GM21390 (cell line): Measurements from ENCODE around the gene RMND1.

Source experiments
- ATAC-seq: cut with Tn5 transposase; IDR thresholded peaks from one replicate; pipeline ENCODE4 v1.9.1; 2021; ENCODE audit not compliant: unreplicated experiment

The RMND1 gene

DNA sequence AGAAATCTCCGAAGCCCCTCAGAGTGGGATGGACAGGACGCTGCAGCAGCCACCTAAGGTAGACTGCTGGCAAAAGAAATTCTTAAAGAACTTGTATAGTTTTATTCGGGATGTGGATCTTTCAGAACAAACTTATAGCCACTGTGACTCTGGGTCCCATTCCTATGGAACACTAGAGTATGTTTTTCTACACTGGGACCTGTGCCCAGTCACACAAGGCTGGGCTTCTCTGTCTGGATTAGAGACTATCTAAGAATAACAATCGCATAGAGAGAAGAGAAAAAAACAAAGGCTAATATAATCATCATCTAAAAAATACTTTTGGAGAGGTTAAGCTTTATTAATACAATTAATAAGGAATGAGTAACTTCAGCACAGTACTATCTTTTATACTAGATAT, 28.9 kb downstream of the RMND1 start:
- no peak for ATAC-seq

DNA sequence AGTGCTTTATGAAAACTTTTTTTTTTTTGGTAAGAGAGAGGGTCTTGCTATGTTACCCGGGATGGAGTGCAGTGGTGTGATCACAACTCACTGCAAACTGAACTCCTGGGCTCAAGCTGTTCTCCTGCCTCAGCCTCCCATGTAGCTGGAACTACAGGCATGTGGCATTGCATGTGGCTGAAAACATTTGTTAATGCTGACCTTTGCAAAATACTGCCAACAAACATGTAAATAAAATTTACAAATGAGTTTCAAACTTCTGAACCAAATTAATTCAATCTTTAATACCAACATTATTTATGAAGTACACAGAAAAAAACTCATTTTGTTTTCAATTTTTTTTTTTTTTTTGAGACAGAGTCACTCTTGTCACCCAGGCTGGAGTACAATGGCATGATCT, 34.4 kb downstream of the RMND1 start:
- ATAC-seq = no peak

DNA sequence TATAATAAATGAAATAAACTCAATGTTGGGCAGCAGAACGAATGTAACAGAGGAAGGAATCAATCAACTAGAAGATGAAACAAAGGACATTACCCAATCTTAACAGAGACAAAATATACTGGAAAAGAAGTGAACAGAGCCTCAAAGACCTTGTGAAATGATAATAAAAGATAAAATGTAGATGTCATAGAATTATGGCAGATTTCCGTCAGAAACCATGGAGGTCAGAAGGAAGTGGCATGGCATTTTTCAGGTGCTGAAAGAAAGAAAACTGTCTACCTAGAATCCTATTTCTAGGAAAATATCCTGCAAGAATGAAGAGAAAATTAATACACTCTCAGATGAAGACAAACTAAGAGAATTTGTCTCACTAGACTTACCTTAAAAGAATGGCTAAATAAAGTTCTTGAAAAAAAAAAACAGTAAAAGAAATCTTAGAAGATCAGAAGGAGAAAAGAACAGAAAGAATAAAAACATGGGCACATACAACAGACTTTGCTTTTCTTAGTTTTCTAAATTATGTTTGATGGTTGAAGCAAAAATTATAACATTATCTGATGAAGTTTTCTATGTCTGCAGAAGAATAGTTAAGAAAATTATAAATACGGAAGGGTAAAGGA, 37.2 kb downstream of the RMND1 start:
- ATAC-seq = no peak

DNA sequence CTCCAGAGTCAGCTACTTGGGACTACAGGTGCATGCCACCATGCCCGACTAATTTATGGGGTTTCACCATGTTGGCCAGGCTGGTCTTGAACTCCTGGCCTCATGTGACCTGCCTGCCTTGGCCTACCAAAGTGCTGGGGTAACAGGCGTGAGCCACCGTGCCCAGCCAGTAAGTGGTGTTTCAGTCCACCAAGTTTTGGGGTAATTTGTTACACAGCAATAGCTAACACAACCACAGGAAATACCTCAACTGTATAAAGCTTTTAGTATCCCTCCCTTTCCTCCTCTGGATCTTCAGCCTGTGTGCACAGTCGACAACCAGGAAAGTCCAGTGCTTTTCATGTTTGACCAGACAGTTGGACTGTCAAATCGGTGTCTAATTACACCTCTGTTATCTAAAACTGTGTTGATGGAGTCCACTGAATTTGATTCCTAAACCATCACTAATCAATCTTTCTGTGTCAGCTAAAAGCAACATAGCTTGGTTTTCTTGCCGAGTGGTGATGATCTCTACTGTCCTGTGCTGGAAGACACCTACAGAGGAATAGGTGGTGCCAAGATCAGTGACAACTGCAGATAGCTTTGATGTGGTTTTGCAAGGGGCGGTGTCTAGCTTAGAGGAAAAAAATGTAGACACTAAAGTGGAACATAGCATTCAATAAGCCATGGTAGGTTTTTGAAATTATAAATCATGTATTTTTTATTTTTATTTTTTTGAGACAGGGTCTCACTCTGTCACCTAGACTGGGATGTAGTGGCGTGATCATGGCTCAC, 38.4 kb downstream of the RMND1 start:
- no peak for ATAC-seq

DNA sequence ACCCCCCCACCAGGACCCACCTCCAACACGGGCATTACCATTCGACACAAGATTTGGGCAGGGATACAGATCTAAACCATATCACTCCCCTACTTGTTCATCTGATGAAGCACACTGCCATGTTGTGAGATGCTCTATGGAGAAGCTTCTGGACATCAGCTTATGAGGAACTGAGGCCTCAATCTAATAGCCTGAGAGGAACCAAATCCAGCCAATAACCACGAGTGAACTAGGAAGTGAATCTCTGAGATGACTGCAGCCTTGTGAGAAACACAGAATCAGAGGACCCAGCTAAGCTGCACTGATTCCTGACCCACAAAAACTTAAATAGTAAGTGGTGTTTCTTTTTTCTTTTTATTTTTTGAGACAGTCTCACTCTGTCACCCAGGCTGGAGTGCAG, 39.0 kb downstream of the RMND1 start:
- no peak for ATAC-seq

DNA sequence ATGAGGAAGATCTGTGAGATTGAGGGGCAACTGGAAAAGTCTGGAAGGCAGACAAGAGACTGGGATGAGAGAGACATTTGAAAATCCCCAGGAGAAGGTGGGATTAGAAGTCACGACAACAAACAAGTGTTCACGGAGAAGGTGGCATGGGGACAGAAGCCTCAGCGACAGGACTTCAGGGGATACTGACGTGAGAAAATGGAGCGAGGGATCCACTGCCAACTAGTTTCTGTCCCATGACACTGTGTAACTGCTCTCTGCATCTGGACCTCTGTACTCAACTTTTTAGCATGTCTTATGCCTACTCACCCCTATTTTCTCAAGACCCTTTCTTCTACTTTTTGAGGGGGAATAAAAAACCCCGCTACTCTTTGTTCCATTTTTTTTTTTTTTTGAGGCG, 42.2 kb downstream of the RMND1 start:
- ATAC-seq = no peak

DNA sequence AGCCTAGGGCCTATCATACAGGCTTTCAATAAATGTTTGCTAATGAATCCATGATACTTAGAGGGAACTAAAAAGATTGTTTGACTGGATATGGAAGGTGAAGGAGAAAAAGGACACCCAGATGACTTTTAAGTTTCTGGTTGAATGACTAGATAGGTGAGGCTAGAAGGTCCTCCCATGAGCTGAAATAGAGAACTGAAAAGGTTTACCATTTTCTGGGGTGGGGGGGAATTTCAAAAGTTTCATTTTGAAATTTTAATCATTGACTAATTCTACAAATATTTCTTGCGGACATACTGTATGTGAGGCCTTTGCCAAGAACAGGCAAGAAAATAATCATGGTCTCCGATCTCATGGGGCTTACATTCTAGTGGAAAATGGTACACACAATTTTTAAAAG, 42.7 kb downstream of the RMND1 start:
- ATAC-seq = no peak

DNA sequence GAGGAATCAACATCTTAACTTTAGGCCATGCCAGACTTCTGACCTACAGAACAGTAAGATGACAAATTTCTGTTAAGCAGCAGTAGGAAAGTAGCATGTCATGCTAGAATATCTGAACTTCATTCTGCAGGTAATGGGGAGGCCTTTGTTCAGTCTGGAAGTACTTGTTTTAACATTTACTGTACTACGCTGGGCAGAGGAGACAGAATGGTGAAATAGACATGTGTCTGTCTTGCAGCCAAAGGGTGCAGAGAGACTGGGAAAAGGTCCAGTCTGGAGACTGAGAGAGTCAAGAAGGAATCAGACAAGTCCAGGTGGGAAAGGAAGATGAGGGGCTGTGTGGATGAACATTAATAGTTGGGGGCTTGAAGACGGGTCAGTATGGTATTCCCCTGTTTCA, 43.1 kb downstream of the RMND1 start:
- no peak for ATAC-seq

DNA sequence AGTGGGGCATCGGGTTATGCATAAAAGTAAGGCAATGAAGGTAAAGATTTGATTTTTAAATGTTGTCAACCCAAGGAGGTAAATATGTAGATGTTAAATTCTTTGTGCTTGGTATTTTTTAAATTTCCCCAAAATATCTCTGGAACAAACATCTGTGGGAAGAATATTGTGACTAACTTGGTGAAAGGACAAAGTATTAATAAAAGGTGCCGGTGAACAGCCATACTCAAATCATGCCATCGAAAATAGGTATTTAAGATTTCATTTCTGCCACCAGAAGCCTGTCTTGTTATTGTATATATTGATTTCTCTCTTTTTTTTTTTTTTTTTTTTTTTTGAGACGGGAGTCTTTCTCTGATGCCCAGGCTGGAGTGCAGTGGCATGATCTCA, 48.0 kb downstream of the RMND1 start:
- no peak for ATAC-seq

DNA sequence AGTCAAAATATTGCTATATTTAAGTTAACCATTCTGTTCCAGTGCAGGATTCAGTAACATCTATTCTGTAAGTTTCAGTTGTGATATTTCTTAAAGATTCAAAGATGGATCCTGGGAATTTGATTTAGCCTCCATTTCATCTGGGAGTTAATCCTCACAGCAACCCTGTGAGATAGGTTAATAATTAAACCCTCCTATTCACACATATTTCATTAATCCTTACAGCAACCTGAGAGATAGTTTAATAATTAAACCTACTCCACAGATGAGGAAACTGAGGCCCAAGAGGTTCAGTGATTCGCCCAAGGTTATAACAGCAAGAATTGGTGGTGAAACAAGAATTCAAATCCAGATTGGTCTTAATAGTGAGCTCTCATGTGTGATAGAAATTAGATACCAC, 49.7 kb downstream of the RMND1 start:
- ATAC-seq = no peak

DNA sequence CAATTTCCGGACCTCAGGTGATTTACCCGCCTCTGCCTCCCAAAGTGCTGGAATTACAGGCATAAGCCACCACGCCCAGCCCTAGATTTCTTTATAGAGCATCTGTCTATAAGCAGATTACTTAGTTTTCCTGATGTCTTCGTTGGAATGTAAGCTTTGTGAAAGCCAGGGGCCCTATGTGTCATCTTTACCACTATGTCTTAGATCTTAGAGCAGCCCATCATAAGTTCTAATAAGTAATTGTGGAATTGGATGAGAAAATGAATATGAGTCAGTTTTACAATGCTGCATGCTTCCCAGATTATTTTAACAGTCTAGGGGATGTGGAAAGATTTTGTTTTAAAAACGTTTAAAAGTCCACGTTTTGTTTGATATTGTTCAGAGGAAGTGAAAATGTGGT, 51.5 kb downstream of the RMND1 start:
- ATAC-seq = no peak

DNA sequence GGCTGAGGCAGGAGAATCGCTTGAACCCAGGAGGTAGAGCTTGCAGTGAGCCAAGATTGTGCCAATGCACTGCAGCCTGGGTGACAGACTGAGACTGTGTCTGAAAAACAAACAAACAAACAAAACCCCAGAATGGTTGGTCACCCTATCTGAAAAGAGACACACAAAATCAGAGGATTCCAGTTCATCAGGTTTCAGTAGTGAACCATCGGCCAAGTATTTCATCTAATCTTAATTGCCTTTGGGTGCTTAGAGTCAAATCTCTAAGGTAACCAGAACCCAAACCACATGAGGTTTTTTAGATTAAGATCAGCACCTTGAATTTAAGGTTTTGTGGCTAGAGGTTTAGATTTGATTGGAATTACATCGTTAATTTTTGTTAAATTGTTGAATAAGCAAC, 52.2 kb downstream of the RMND1 start:
- no peak for ATAC-seq

DNA sequence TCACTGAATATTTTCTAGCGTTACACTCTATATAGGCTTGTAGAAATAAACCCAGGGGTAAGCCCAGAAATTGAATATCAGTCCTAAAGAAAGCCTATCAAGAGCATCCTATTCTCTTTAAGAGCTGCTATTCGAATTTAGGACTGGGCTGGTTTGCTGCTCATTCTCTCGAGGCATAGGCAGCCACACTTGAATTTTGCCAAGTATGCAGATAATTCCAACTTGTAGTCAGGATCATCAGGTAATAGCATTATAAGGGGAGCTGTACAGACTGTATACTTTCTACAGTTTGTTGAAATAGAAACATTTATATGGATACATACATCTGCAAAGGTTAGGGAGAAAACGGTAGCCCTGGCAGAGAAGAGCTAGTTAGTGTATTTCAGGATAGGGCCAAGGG, 58.5 kb downstream of the RMND1 start:
- ATAC-seq = no peak

DNA sequence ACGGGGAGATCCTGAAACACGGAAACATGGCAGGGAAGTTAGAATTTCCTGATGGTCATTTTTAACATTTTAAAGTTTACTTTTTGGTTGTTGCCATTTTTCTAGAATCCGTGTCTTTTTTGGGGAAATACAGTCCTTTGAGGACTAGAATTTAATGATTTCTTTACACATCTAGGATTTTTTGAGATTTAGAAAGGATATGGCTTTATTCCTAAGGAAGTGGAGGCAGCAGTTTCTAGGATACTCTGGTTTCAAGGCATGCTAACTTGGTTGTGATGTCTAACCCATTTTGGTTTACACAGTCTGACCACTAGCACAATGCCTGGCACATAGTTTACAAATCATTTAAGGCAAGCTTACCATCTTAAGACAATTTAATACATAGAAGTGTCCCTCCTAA, 59.5 kb downstream of the RMND1 start:
- ATAC-seq = no peak

DNA sequence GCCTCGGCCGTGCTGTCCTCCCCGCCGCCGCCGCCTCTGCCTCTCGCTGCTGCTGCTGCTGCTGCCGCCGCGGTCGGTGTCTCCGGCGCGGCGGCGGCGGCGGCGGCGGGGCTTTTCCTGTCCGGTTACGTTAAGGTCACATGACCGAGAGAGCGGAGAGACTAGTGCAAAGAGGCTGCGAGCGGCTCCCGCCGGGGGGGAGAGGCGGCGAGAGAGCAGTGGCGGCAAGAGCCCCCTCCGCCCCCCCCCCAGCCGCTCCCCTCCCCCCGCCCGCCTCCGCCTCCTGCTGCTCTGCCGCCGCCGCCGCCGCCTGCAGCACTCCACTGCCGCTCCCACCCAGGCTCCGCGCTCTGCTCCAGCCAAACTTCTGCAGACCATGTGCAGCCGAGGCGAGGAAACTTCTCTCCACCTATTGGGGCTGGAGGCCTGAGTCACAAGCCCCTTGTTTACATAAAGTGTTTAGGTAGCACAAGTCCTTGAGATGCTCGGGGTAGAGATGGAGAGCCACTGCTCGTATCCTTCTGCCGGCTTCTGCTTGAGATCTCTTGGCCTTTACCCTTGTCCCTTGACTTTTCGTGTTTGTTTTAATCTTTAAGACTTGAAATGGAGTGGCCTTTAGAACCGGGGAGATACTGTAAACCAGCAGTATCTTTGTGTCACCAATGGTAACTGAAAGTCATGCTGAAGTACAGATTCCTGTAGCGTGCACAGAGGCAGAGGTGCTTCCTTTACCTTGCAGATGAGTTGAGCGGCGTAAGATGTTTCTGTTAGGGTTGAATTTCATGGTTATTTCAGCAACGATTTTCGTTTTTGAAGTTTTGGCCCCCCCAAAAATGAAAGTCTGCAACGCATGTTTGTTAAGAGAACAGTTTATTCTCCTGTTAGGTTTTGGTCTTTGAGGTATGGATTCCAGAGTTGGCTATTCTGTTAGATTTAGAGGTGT, 60.2 kb downstream of the RMND1 start, which contains the start of gene ZBTB2:
Gene ZBTB2, minus strand, starts transcription at position 89 of the 943 bp plus-strand sequence. CDS start 17,922 bp downstream, outside the sequence.
- peak; percentile 13 for ATAC-seq

DNA sequence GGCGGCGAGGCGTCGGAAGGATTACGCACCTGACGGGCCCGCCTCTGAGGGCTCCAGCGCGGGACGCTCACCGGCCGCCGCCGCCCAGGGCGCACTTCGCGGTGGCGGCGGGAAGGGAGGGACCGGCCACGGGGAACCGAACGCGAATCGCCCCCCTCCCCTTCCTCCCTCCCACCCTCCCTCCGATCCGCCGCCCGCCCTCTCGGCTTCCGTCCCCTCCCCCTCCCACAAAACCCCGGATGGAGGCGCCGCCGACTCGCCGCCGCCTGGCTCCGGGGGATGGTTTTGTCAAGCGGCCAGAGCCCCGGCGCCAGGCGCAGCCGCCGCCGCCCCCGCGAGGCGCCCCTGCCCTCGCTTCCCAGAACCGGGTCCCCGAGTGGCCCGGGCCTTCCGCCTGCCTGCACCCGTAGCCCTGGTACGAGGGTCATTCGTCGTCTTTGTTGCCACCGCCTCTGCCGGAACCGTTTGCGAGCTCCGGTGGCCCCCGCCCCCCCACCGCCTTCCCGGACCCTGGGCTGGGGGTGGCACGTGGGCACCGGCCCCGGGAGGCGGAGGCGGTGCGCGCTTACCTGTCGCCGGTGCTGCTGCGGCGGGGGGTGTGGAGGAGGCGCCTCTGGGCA, 61.0 kb downstream of the RMND1 start:
- peak; percentile 5 for ATAC-seq

DNA sequence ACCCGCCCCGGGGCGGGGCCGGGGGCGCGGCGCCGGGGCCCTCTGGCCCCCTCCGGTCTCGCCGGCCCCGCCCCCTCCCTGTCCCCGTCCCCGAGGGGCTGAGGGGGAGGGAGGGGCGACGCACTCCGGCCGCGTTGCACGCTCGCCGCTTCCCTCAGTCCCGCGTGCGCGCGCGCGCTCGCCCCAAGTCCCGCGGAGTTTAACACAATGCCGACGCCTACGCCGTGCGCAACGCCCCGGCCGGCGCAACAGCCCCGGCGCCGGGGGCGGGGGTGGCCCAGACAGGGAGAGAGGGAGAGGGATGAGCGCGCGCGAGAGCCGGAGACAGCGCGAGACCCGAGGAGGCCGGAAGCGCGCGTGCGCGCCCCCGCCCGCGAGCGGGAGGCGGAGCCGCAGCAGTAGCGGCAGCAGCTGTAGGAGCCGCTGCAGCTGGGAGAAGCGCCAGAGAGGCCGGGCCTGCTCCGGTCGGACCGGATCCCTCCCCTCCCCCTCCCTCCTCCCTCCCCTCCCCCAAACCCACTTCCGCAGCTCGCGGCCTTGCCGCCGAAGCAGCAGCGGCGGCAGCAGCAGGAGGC, 61.6 kb downstream of the RMND1 start:
- peak; percentile 72 for ATAC-seq

DNA sequence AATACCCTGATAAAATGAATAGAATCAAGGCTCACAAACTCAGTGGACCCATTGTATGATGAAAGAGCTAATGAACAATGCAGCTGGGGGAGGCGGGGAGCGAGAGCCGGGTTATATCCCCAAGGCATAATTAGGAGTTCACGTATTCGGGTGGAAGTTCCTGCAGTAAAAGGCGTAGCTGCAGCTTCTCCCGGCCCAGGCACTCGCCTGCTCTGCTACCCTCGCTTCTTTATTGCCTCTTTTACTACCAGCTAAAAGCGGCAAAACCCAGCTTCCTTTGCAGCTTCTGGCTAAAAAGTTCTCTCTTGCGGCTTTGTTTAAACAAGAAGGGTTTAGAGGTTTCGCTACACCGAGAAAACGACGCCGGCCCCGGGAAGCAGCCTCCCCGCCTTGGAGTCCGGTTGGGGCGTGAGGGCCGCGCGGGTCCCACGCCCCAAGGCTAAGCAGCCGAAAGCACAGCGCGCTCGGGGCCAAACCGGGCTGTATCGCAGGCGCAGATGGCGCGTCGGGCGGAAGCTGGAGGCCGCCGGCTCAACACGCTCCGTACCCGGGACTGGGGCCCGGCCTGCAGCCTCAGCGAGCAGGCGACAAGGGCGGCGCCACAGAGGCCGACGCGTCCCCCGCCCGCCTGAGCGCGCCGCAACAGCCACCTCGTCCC, 62.2 kb downstream of the RMND1 start:
- peak; percentile 61 for ATAC-seq

DNA sequence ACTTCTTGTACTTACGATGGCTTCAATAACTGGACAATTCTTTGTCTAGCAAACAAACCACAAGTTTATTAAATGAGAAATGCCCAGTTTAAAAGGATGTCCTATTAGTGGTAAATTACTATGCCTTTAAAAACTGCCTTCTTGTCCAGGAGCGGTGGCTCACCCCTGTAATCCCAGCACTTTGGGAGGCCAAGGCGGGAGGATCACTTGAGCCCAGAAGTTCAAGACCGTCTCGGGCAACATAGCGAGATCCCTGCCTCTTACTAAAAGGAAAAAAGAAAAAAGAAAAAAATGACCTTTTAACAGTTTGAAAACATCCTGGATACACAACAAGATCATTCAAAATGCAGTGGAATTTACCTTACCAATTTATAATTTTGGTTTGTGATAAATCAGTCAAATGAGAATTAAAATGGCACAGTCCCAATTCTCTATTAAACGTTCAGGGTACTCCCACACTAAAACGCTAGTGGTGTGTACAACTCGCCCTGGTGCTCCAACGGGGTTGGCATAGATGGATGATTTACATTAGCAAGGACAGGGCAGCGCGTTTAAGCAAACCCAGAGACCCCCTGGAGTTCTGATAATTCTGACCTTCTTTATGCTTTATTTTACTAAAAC, 62.8 kb downstream of the RMND1 start:
- ATAC-seq = no peak

DNA sequence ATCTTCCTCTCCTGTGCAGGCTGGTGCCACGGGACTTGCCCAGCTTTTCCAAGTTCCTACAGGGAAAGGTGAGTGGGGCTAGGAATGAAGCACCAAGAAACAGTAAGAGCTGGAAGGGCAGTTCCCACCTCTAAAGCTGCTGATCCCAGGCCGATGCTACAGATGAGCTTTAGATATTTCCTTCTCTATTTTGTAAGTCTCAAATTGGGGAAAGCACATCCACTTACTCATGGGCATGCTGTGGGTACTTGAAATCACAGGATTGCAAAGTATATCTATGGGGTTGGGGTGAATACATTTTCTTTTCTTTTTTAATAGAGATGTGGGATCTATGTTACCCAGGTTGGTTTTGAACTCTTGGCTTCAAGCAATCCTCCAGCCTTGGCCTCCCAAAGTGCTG, 63.7 kb downstream of the RMND1 start:
- ATAC-seq = no peak
